ENCODE data around the gene B3GNT8. TPM values are rescaled to one million over a fixed set of nuclear protein-coding genes. Genes with fewer than 3 reads are reported as not detected.
"Not testable (repeated sequence)": the region's sequence is repeated elsewhere in the genome, so short reads cannot be mapped to it uniquely, and the experiment has no call there.

B3GNT8 gene
- total RNA-seq, 2 experiments from 2014 or later = 0.58 to 1.2 TPM

- intact Hi-C loops (cut with DNase I, micrococcal nuclease) = loop anchor here in 1 of 2 experiments (5.0 to 10.0 kb wide), 2 partner anchors 124 to 1091 kb away; partner anchors contain the start of genes C19orf47, CCDC97 and PLD3
Observed at GRCh38 chr19:41435936-41436673, 8.9 kb upstream of the B3GNT8 start.

DNA sequence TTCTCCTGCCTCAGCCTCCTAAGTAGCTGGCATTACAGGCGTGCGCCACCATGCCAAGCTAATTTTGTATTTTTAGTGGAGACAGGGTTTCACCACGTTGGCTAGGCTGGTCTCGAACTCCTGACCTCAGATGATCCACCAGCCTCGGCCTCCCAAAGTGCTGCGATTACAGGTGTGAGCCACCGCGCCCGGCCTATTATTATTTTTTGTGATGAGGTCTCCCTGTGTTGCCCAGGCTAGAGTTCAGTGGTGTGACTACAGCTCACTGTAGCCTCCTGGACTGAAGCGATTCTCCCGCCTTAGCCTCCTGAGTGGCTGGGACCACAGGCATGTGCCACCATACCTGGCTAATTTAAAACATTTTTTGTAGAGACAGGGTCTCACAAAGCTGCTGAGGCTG is 8.2 kb upstream of the B3GNT8 start:
- H3K36me3 Mint-ChIP-seq (ENCODE audit: low read depth) = peaks cover 42% of the 10 kb centered on the region
- H3K9me3 ChIP-seq (ENCODE audit: control insufficient read depth in 1 of 2, insufficient read depth in 1 of 2, low read length in 2 of 2); ATAC-seq (ENCODE audit: poor library complexity); H3K27me3 Mint-ChIP-seq; H3K27ac Mint-ChIP-seq; H3K27ac ChIP-seq (ENCODE audit: low read depth in 1 of 2, low read length in 2 of 2); H3K4me3 Mint-ChIP-seq; H3K4me1 Mint-ChIP-seq (ENCODE audit: low read depth); H3K4me3 ChIP-seq (ENCODE audit: low read length); CTCF ChIA-PET; H3K9me3 Mint-ChIP-seq; H3K27me3 ChIP-seq (ENCODE audit: control insufficient read depth in 1 of 2, insufficient read depth in 2 of 2, low read length in 2 of 2); DNase-seq: not testable (repeated sequence)
- intact Hi-C loops (cut with DNase I, micrococcal nuclease) = loop anchor here in 1 of 2 experiments (5.0 to 10.0 kb wide), 2 partner anchors 123 to 1091 kb away; partner anchors contain the start of genes C19orf47, CCDC97 and PLD3
- Histone ChIP-seq H3K36me3 (ENCODE audit: insufficient read depth, low read length) (peaks cover 39% of the 10 kb centered on the region), H3K4me1 (ENCODE audit: insufficient read depth, low read length) (peaks cover 25% of the 10 kb centered on the region)
- POLR2A ChIA-PET = interaction anchor here (1.2 kb wide), 1 partner anchor 141 kb away, joined by 4 read pairs; the partner anchor contains the start of gene CEACAM21

More at GRCh38 chr19:41435936-41436673, 8.9 kb upstream of the B3GNT8 start:
- Mint-ChIP-seq H3K9me3 (no peaks in the 10 kb centered on the region), H3K4me1 (ENCODE audit: low read depth) (peaks cover 4% of the 10 kb centered on the region), H3K4me3 (peak overlapping the region; percentile 46), H3K27ac (no peak overlapping the region), H3K36me3 (ENCODE audit: low read depth) (peaks cover 39% of the 10 kb centered on the region), H3K27me3 (no peaks in the 10 kb centered on the region)
- H3K4me1 ChIP-seq (ENCODE audit: insufficient read depth, low read length) = peaks cover 22% of the 10 kb centered on the region
- H3K36me3 ChIP-seq (ENCODE audit: insufficient read depth, low read length) = peaks cover 35% of the 10 kb centered on the region
- H3K27ac ChIP-seq (ENCODE audit: low read depth in 1 of 2, low read length in 2 of 2) = no peak overlapping the region
- no peaks in the 10 kb centered on the region for H3K9me3 ChIP-seq (ENCODE audit: control insufficient read depth in 1 of 2, insufficient read depth in 1 of 2, low read length in 2 of 2)
- H3K4me3 ChIP-seq (ENCODE audit: low read length) = no peak overlapping the region
- no peaks in the 10 kb centered on the region for H3K27me3 ChIP-seq (ENCODE audit: control insufficient read depth in 1 of 2, insufficient read depth in 2 of 2, low read length in 2 of 2)
- POLR2A ChIA-PET = interaction anchor here (1.2 kb wide), 1 partner anchor 140 kb away, joined by 4 read pairs; the partner anchor contains the start of gene CEACAM21
- DNase-seq (no peak), ATAC-seq (ENCODE audit: poor library complexity) (no peak)
- TF ChIP-seq, protein P1, sequence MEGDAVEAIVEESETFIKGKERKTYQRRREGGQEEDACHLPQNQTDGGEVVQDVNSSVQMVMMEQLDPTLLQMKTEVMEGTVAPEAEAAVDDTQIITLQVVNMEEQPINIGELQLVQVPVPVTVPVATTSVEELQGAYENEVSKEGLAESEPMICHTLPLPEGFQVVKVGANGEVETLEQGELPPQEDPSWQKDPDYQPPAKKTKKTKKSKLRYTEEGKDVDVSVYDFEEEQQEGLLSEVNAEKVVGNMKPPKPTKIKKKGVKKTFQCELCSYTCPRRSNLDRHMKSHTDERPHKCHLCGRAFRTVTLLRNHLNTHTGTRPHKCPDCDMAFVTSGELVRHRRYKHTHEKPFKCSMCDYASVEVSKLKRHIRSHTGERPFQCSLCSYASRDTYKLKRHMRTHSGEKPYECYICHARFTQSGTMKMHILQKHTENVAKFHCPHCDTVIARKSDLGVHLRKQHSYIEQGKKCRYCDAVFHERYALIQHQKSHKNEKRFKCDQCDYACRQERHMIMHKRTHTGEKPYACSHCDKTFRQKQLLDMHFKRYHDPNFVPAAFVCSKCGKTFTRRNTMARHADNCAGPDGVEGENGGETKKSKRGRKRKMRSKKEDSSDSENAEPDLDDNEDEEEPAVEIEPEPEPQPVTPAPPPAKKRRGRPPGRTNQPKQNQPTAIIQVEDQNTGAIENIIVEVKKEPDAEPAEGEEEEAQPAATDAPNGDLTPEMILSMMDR (IDR thresholded peaks at IDR 0.05) = no peak
- CTCF ChIA-PET = no interaction called here

- H3K4me1 ChIP-seq (ENCODE audit: insufficient read depth, low read length) = peaks cover 18% of the 10 kb centered on the region
- H3K27me3 ChIP-seq (ENCODE audit: control insufficient read depth in 1 of 2, insufficient read depth in 2 of 2, low read length in 2 of 2) = no peaks in the 10 kb centered on the region
- H3K27ac ChIP-seq (ENCODE audit: low read depth in 1 of 2, low read length in 2 of 2) = no peak overlapping the region
- Mint-ChIP-seq H3K9me3 (no peaks in the 10 kb centered on the region), H3K27ac (no peak overlapping the region), H3K4me3 (peak overlapping the region; percentile 47), H3K27me3 (no peaks in the 10 kb centered on the region), H3K36me3 (ENCODE audit: low read depth) (peaks cover 42% of the 10 kb centered on the region), H3K4me1 (ENCODE audit: low read depth) (peaks cover 7% of the 10 kb centered on the region)
- intact Hi-C loops (cut with DNase I, micrococcal nuclease) = loop anchor here in 1 of 2 experiments (10.0 kb wide), 1 partner anchor 1090 kb away; the partner anchor contains the start of genes C19orf47 and PLD3
- H3K36me3 ChIP-seq (ENCODE audit: insufficient read depth, low read length) = peaks cover 39% of the 10 kb centered on the region
- DNase-seq = no peak
- CTCF ChIA-PET = interaction anchor here (0.6 kb wide), 1 partner anchor 103 kb away, joined by 3 read pairs; no protein-coding TSS in a partner anchor
- TF ChIP-seq, protein P1 (IDR thresholded peaks at IDR 0.05) = no peak
- H3K9me3 ChIP-seq (ENCODE audit: control insufficient read depth in 1 of 2, insufficient read depth in 1 of 2, low read length in 2 of 2) = no peaks in the 10 kb centered on the region
- POLR2A ChIA-PET = no interaction called here
- ATAC-seq (ENCODE audit: poor library complexity) = no peak
- no peak overlapping the region for H3K4me3 ChIP-seq (ENCODE audit: low read length)
Observed at GRCh38 chr19:41434450-41434849, 7.3 kb upstream of the B3GNT8 start.

Data from CD4-positive, alpha-beta T cell (primary cell).